HepG2 (cell line): Measurements from ENCODE around the gene CAMK2D.

Source experiments
- BRCA1 ChIP-seq: sonication (generic); formaldehyde crosslinking; IDR thresholded peaks from 2 replicates; pipeline ENCODE4 v1.4.0; 2020; ENCODE audit warnings: missing genetic modification reagents
- MTF1 ChIP-seq: sonication (generic); formaldehyde crosslinking; IDR thresholded peaks from 2 replicates; pipeline ENCODE4 v1.5.0; 2020; ENCODE audit warnings: missing genetic modification reagents
- MYNN ChIP-seq: sonication (generic); formaldehyde crosslinking; IDR thresholded peaks from 2 replicates; pipeline ENCODE4 v1.4.0; 2020; ENCODE audit warnings: mild to moderate bottlenecking, low read depth, missing genetic modification reagents
- POLR2AphosphoS5 ChIP-seq: IDR thresholded peaks from 2 replicates; pipeline ENCODE4 v1.6.1; 2012; ENCODE audit warnings: low read depth, low read length
- RBM22 ChIP-seq: fragments of 200-400 bp; formaldehyde crosslinking; optimal IDR thresholded peaks from 2 replicates; pipeline ENCODE3; 2017; ENCODE audit warnings: mild to moderate bottlenecking, low read length, moderate library complexity
- TAF1 ChIP-seq: sonication (generic); formaldehyde crosslinking; IDR thresholded peaks from 2 replicates; pipeline ENCODE4 v1.4.0; 2020; ENCODE audit warnings: missing genetic modification reagents
- TGIF2 ChIP-seq: IDR thresholded peaks from 2 replicates; pipeline ENCODE4 v1.6.1; 2016; ENCODE audit warnings: control low read depth, missing compliant biosample characterization
- YY1 ChIP-seq: IDR thresholded peaks from 2 replicates; pipeline ENCODE4 v1.6.1; 2011; ENCODE audit warnings: low read length, low read depth, moderate library complexity, mild to moderate bottlenecking; ENCODE audit not compliant: insufficient read depth, insufficient replicate concordance
- TF ChIP-seq, protein P1 (sequence below): sonication (generic); formaldehyde crosslinking; conservative IDR thresholded peaks from 2 replicates; pipeline ENCODE4 v1.8.0; 2022; ENCODE audit warnings: missing genetic modification reagents
- TF ChIP-seq, protein P2 (sequence below): IDR thresholded peaks from 2 replicates; pipeline ENCODE4 v1.6.1; 2016; ENCODE audit warnings: low read depth, borderline replicate concordance

DNA sequence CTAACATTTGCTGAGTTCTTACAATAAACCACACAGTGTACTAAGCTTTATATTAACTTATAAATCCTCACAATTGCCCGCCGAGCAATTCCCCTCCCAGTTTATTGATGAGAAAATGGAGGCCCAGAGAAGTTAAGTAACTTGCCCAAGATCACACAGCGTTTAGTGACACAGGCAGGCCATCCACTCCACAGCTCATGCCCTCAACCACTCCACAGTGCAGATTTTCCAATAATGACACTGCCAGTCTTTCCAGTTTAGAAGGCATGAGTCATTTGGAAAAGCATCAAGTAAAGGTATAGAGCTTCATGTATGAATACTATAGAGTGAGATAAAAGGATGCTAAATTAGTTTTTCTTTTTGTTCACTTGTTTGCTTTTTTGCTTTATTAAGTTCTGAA, 208.5 kb downstream of the CAMK2D start:
- TF ChIP-seq, protein P1, sequence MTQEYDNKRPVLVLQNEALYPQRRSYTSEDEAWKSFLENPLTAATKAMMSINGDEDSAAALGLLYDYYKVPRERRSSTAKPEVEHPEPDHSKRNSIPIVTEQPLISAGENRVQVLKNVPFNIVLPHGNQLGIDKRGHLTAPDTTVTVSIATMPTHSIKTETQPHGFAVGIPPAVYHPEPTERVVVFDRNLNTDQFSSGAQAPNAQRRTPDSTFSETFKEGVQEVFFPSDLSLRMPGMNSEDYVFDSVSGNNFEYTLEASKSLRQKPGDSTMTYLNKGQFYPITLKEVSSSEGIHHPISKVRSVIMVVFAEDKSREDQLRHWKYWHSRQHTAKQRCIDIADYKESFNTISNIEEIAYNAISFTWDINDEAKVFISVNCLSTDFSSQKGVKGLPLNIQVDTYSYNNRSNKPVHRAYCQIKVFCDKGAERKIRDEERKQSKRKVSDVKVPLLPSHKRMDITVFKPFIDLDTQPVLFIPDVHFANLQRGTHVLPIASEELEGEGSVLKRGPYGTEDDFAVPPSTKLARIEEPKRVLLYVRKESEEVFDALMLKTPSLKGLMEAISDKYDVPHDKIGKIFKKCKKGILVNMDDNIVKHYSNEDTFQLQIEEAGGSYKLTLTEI (CRISPR knock-in tag) = no peak
- TF ChIP-seq YY1 (no peak), RBM22 (no peak), TAF1 (CRISPR knock-in tag) (no peak), POLR2AphosphoS5 (no peak), BRCA1 (CRISPR knock-in tag) (no peak), MTF1 (CRISPR knock-in tag) (no peak), TGIF2 (CRISPR knock-in tag) (no peak), MYNN (CRISPR knock-in tag) (no peak)
- TF ChIP-seq, protein P2, sequence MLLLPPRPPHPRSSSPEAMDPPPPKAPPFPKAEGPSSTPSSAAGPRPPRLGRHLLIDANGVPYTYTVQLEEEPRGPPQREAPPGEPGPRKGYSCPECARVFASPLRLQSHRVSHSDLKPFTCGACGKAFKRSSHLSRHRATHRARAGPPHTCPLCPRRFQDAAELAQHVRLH = no peak
